ENCODE data around the gene JAKMIP1.

JAKMIP1 gene

GRCh38 chr4:5990446-5991160, 209.7 kb downstream of the JAKMIP1 start:
- H3K4me1 ChIP-seq (ENCODE audit: control insufficient read depth, low read length): peaks cover 8% of the 10 kb centered on the region
- no peaks in the 10 kb centered on the region for H3K79me2 ChIP-seq (ENCODE audit: control insufficient read depth, low read length)
- TF ChIP-seq EZH2phosphoT487 (IDR thresholded peaks at IDR 0.05; ENCODE audit: borderline replicate concordance, low read length) (no peak), CTCF (IDR thresholded peaks at IDR 0.05; ENCODE audit: low read depth, low read length, poor library complexity, severe bottlenecking) (no peak)
- H3F3A ChIP-seq (ENCODE audit: control insufficient read depth, insufficient read depth): no peaks in the 10 kb centered on the region
- H3K9me3 ChIP-seq (ENCODE audit: control insufficient read depth, insufficient read depth, low read length): no peaks in the 10 kb centered on the region
- no peaks in the 10 kb centered on the region for H3K27me3 ChIP-seq (ENCODE audit: control insufficient read depth, low read length)
- no peaks in the 10 kb centered on the region for H3K9me2 ChIP-seq (replicated peaks; ENCODE audit: control insufficient read depth, low read length)
- H3K4me3 ChIP-seq (ENCODE audit: low read length): no peak overlapping the region
- no peak overlapping the region for H3K27ac ChIP-seq (ENCODE audit: low read depth, low read length)
- no peak overlapping the region for H3K4me2 ChIP-seq (ENCODE audit: low read length)
- H4K20me1 ChIP-seq (ENCODE audit: control insufficient read depth, insufficient read depth, low read depth, low read length): no peaks in the 10 kb centered on the region
- no peaks in the 10 kb centered on the region for H3K36me3 ChIP-seq (ENCODE audit: control insufficient read depth, low read length)

DNA sequence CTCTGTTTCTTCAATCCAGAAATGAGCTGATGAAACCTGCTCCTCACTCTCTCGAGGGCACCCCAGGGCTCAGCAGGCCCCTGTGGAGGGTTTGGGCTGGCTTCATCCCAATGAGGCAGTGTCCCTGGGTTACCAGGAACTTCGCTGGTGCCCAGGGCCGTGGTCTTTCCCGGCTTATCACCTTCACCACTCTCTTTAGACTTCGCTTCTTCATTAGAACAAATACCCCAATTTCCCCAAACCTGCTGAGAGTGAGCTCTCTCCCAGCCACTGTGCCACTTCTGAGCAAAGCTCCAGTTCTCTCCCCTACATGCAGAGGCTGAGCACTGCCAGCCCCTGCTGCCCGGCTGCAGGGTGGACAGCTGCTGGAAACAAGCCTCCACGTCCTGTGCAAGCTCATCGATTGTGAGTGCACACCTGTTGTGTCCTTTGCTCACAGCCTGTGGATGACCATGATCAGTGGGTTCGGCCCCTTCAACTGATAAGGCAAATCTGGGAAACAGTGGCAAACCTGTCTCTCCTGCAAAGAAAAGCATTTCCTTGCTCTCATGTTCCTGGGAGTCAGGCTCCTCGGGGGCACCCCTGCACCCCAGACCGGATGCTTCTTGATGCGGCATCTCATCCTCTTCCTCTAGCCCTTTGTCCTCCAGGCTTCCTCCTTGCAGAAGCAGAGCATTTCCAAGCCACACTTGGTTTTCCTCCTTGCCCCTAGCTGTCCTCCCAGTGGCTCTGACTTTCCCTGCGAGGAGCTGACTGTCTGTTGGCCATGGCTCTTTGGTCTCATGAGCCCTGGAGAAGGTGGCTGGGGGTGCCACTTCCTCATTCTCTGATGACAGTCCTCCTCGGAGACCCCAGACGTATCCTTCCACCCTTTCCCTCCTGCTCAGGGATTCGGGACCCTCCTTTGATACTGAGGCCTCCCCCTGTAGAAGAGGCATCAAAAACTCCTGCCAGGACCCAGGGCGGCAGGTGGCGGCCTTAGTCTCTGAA, 210.8 kb downstream of the JAKMIP1 start:
- no peak overlapping the region for H3K4me2 ChIP-seq (ENCODE audit: low read length)
- peaks cover 8% of the 10 kb centered on the region for H3K4me1 ChIP-seq (ENCODE audit: control insufficient read depth, low read length)

GRCh38 chr4:5988086-5988845, 212.1 kb downstream of the JAKMIP1 start:
- Histone ChIP-seq H3K4me2 (ENCODE audit: low read length) (no peak overlapping the region), H3K79me2 (ENCODE audit: control insufficient read depth, low read length) (no peaks in the 10 kb centered on the region), H3K27ac (ENCODE audit: low read depth, low read length) (no peak overlapping the region), H4K20me1 (ENCODE audit: control insufficient read depth, insufficient read depth, low read depth, low read length) (no peaks in the 10 kb centered on the region), H3K4me1 (ENCODE audit: control insufficient read depth, low read length) (peaks cover 8% of the 10 kb centered on the region), H3K36me3 (ENCODE audit: control insufficient read depth, low read length) (no peaks in the 10 kb centered on the region), H3K4me3 (ENCODE audit: low read length) (no peak overlapping the region), H3K27me3 (ENCODE audit: control insufficient read depth, low read length) (no peaks in the 10 kb centered on the region), H3K9me2 (replicated peaks; ENCODE audit: control insufficient read depth, low read length) (no peaks in the 10 kb centered on the region), H3F3A (ENCODE audit: control insufficient read depth, insufficient read depth) (no peaks in the 10 kb centered on the region), H3K9me3 (ENCODE audit: control insufficient read depth, insufficient read depth, low read length) (peaks cover 4% of the 10 kb centered on the region; the same call in 1 of the 2 replicates)
- TF ChIP-seq CTCF (IDR thresholded peaks at IDR 0.05; ENCODE audit: low read depth, low read length, poor library complexity, severe bottlenecking): no peak
- TF ChIP-seq EZH2phosphoT487 (IDR thresholded peaks at IDR 0.05; ENCODE audit: borderline replicate concordance, low read length): no peak

More for the DNA sequence above, 210.8 kb downstream of the JAKMIP1 start:
- no peaks in the 10 kb centered on the region for H3F3A ChIP-seq (ENCODE audit: control insufficient read depth, insufficient read depth)
- H3K79me2 ChIP-seq (ENCODE audit: control insufficient read depth, low read length): no peaks in the 10 kb centered on the region
- TF ChIP-seq EZH2phosphoT487 (IDR thresholded peaks at IDR 0.05; ENCODE audit: borderline replicate concordance, low read length) (no peak), CTCF (IDR thresholded peaks at IDR 0.05; ENCODE audit: low read depth, low read length, poor library complexity, severe bottlenecking) (no peak)
- H3K9me2 ChIP-seq (replicated peaks; ENCODE audit: control insufficient read depth, low read length): no peaks in the 10 kb centered on the region
- no peaks in the 10 kb centered on the region for H3K9me3 ChIP-seq (ENCODE audit: control insufficient read depth, insufficient read depth, low read length)
- no peaks in the 10 kb centered on the region for H3K27me3 ChIP-seq (ENCODE audit: control insufficient read depth, low read length)
- no peaks in the 10 kb centered on the region for H4K20me1 ChIP-seq (ENCODE audit: control insufficient read depth, insufficient read depth, low read depth, low read length)
- no peak overlapping the region for H3K4me3 ChIP-seq (ENCODE audit: low read length)
- H3K27ac ChIP-seq (ENCODE audit: low read depth, low read length): no peak overlapping the region
- H3K36me3 ChIP-seq (ENCODE audit: control insufficient read depth, low read length): no peaks in the 10 kb centered on the region
